ENCODE measurements around the gene PIMREG.

Gene PIMREG

DNA sequence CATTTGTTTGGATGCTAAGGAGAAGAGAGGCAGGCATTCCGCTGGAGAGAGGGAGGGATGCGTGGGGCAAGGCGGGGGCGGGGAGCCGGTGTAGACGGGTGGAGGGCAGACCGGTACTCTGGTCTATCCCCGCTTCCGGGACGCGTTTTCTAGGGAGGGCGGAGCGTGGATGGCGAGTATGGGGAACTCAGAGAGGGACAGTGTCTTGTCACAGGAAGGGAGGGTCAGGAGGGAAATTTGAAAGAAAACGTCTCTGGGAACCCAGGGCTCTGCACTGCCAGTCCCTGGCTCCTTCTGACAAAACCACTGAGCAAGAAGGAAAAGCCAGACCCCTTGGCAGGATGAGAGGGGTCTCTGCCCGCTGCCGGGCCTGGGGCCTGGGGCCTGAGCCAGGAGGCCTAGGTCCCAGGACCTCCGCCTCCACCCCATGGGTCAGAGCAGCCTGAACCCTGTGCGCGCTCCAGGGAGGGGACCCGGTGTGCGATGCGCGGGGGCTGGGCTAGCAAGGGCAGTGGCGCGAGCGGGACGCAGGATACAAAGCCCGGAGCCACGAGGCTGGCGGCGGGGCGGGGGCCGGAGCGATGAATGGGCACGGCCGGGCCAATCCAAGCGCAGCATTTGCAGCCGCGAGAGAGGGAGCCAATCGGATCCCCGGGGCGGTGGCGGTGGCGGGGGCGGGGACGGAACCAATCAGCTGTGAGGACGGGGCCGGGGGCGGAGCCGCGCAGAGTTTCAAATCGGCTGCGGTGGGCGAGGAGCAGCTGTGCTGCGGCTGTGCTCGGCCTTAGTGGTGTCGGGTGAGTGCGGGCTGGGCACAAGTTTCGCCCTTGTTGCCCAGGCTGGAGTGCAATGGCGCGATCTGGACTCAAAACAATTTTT lies at the start of gene PIMREG:
TSS of gene PIMREG (plus strand) at position 764 of the 879 bp plus-strand sequence. CDS start 656 bp downstream, outside the sequence.
- DNase-seq (ENCODE audit: low spot score): peak; percentile 88

DNA sequence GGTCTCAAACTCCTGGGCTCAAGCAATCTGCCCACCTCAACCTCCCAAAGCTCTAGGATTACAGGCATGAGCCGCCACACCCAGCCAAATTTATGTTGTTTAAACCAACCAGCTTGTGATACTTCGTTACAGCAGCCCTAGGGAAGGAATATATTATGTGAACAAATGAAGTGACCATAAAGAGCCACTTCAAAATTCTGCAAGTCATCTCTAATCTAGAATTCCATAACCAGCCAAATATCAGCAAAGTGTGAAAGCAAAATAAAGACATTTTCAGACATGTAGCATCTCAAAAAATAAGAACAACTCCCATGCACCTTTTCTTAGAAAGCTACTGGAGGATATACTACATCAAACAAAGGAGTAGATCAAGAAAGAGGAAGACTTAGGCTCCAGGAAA lies 45.3 kb upstream of the PIMREG start:
- DNase-seq (ENCODE audit: low spot score): no peak

DNA sequence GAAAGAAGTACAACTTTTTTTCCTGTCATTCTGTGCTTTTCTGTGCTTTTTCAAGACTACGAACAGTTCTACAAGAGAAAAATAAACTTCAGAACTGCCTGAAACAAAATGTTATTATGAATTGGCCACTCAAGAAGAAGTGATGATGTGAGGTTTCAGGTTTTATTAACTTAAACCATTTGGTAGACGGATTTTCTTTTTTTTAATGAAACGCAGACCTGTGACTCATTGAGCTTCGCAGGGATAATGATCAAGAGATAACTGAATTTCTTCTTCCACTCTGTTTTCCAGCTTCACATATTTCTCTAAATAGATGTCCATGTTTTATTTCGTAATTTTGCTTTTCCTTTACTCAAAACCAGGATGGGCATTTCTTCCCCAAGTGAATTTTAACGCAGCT lies 42.0 kb upstream of the PIMREG start:
- no peak for DNase-seq (ENCODE audit: low spot score)

GRCh38 chr17:6408276-6408675 lies 36.0 kb upstream of the PIMREG start:
- no peak for DNase-seq (ENCODE audit: low spot score)

- no peak for DNase-seq (ENCODE audit: low spot score)
Observed at GRCh38 chr17:6408735-6409134, 35.5 kb upstream of the PIMREG start.

- DNase-seq (ENCODE audit: low spot score): no peak
Observed at GRCh38 chr17:6413065-6413464, 31.2 kb upstream of the PIMREG start.

DNA sequence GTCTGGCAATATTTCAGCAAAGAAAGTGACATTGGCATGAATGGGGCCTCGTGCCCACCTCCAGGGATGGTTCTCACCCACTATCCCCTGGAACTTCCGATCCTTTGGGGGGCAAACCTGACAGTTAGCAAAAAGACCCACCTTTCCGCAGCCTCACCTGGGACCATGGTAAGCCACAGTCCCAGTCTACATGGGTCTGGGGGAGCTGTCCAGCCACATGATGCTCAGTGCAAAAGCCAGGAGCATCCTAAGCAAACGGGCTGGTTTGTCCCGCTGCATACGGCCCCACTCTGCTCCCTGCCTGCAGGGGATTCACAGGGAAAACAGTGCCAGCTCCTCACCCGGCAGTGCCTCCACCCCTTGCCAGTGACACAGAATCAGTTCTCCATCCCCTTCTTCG lies 28.6 kb upstream of the PIMREG start:
- no peak for DNase-seq (ENCODE audit: low spot score)

GRCh38 chr17:6420173-6420641 lies 24.0 kb upstream of the PIMREG start:
- DNase-seq (ENCODE audit: low spot score): no peak

DNA sequence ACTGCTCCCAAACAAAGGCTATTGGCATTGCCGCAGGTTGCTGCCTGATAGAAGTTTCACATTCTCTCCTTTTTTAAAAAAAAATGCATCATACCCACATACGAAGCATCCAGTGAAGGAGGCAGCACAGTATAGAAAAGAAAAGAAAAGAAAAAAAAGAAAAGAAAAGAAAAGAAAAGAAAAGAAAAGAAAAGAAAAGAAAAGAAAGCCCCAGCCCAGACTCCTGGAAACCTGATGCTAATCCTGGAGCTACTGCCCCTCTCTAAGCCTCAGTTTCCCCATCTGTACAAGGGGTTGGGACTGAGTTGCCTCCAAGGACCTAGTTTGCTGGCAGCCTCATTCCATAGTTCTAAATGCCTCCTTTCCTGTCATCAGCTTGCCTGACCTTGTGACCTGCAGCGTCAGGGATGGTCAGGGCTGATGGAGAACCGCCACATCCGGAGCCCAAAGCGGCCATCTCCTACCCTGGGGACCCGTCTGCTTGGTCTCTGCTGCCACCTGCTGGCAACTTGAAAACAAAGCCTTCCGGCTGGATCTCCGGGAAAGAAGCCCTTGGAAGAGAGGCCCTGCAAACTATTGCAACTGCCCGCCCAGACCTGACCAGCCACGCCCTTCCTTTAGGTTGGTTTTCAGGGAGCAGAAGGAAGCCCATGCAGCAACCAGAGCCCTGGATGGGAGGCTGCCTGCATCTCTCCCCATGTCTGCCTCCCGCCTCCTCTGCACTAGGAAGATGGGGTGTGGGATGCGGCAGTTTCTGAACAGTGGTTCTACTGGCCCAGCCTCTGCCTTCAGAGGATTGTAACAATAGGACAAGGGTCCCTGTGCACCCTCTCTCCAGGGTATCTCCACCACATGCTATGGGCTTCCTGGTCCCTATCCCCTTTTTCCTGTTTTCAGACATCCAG lies 22.3 kb upstream of the PIMREG start:
- peak; percentile 73 for DNase-seq (ENCODE audit: low spot score)

- no peak for DNase-seq (ENCODE audit: low spot score)
Observed at GRCh38 chr17:6422654-6423241, 21.5 kb upstream of the PIMREG start.

DNA sequence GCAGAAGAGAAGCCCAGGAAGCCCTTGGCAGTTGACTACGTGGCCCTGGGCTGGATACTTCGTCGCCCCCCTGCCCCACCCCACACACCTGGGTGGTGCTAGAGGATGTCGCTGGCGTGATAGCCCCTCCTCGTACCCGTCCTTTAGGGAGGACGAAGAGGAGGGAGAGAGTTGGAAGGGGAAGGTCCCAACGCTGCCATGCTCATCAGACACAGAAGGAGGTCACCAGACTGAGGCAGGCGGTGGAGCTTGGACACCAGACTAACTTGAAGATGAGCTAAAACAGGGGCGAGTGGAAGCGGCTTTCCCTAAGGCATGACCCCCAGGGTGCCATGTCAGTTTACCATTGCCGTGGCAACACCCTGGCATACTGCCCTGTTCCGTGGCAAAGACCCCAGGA lies 20.3 kb upstream of the PIMREG start:
- DNase-seq (ENCODE audit: low spot score): no peak

GRCh38 chr17:6425407-6425806 lies 18.8 kb upstream of the PIMREG start:
- DNase-seq (ENCODE audit: low spot score): no peak

DNA sequence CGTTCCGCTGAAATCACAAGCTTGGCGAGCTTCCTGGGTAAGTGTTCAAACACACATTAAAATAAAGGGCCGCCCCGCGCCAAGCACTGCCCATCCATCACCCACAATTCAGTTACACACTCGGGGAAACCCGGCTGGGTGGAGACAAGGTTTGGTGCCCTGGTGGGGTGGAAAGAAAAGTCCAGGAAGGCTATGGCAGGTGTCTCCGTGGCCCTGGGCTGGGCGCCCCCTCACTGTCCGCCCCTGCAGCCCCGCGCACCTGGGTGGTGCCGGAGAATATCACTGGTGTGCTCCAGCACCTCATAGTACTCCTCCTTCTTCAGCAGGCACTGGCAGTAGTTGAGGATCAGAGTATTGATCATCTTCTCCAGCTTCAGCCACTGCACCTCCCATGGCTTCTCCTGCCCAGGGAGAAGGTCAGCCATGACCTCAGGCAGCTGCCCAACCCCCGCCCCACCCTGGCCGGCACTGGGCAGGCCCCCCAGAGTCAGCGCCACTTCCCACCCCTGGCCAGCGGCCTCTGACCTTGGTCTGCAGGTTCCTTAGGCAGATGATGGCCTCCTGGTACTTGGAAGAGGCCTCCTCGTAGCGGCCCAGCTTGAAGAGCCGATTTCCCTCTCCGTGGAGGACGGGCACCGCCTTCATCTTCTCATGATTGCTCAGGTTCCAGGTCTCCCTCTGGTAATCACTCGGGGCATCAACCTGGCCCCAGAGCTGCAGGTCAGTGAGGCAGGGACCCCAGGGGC lies 17.7 kb upstream of the PIMREG start:
- no peak for DNase-seq (ENCODE audit: low spot score)

- peak; percentile 38 for DNase-seq (ENCODE audit: low spot score)
Observed at GRCh38 chr17:6427279-6427781, 16.9 kb upstream of the PIMREG start.

GRCh38 chr17:6428207-6428965 lies 15.9 kb upstream of the PIMREG start:
- no peak for DNase-seq (ENCODE audit: low spot score)

DNA sequence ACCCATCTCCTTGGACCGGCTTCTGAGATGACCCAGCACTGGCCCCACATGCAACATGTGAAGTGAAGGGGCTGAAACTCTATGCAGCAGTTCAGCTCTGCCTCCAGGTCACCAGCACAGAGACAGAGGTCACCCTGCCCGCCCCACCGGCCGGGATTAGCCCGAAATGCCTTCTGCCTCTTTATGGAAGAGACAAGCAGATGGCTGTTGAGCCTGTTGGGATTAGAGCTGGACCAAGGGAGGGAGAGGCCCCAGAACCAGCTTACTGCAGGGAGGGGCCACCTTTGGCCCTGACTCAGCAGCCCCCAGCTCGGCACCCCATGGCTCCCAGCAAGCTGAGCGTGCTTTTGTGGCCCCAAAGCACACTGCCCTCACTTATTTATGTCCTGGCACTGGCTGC lies 15.0 kb upstream of the PIMREG start:
- DNase-seq (ENCODE audit: low spot score): no peak

- DNase-seq (ENCODE audit: low spot score): no peak
Observed at GRCh38 chr17:6430769-6431168, 13.5 kb upstream of the PIMREG start.

DNA sequence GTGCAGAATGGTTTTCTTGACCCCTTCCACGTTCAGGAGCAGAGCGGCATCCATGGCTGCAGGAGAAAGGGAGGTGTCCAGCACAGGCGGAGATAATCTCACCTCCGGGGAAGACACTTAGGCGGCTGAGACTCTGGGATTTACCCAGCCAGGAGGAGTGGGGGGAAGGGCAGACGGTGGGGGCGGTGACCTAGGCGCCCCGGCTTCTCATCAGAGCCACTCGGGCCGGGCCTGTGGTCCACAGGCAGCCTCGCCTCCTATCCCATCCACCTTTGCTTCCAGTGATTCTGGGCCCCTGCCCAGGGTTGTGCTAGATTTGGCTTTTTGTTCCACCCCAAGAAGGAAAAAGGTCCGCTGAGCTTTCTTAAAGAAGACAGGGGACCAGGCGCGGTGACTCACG lies 9.2 kb upstream of the PIMREG start, which contains the start of gene AIPL1:
TSS of gene AIPL1 (minus strand) at position 71 of the 400 bp plus-strand sequence. CDS start at position 54, 17 bp downstream.
- DNase-seq (ENCODE audit: low spot score): no peak

- peak; percentile 60 for DNase-seq (ENCODE audit: low spot score)
Observed at GRCh38 chr17:6435968-6436367, 8.3 kb upstream of the PIMREG start.

- DNase-seq (ENCODE audit: low spot score): no peak
Observed at GRCh38 chr17:6437466-6437865, 6.8 kb upstream of the PIMREG start.

DNA sequence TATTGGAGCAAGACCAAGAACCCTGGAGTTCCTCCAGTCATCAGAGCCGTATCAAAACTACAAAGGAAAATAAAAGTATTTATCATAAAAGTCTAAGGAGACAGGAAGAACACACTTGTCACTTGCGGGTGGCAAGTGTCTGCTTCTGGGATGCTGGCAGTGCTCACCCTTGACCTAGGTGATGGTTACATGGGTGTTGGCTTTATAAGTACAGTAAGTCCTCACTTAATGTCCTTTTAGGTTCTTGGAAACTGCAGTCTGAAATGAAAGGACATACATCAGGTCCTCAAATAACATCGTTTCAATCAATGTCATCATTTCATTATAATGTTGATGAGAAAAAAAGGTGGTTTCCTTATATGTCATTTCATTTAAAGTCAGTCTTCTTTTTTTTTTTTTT lies 6.3 kb upstream of the PIMREG start:
- no peak for DNase-seq (ENCODE audit: low spot score)

All from CD4-positive, alpha-beta T cell treated with Interleukin-2 at 100 ng/mL for 4 hours (primary cell).